ENCODE measurements around the gene WFDC12.

Gene WFDC12

GRCh38 chr20:45114465-45115385 is 9.5 kb downstream of the WFDC12 start, which contains the start of gene WFDC5:
WFDC5 (minus strand) TSS chr20:45115174; CDS start chr20:45115083, 91 bp downstream.
- no peak for DNase-seq

- no peak for DNase-seq
Observed at GRCh38 chr20:45113865-45114264, 10.4 kb downstream of the WFDC12 start.

GRCh38 chr20:45112754-45113153 is 11.5 kb downstream of the WFDC12 start:
- DNase-seq: no peak

GRCh38 chr20:45111799-45112471 is 12.3 kb downstream of the WFDC12 start:
- DNase-seq: no peak

GRCh38 chr20:45111285-45111684 is 13.0 kb downstream of the WFDC12 start:
- DNase-seq: no peak

GRCh38 chr20:45110301-45110700 is 14.0 kb downstream of the WFDC12 start:
- DNase-seq: no peak

GRCh38 chr20:45109634-45110033 is 14.6 kb downstream of the WFDC12 start:
- DNase-seq: no peak

- no peak for DNase-seq
Observed at GRCh38 chr20:45105317-45105716, 18.9 kb downstream of the WFDC12 start.

GRCh38 chr20:45104786-45105185 is 19.5 kb downstream of the WFDC12 start:
- no peak for DNase-seq

GRCh38 chr20:45103072-45103471 is 21.2 kb downstream of the WFDC12 start:
- no peak for DNase-seq

- no peak for DNase-seq
Observed at GRCh38 chr20:45101333-45101850, 22.9 kb downstream of the WFDC12 start.

GRCh38 chr20:45100563-45101245 is 23.6 kb downstream of the WFDC12 start, which contains the start of gene KCNS1:
KCNS1 (minus strand) TSS chr20:45101127; CDS start chr20:45099236, 1,891 bp downstream.
- no peak for DNase-seq

GRCh38 chr20:45098103-45098773 is 26.0 kb downstream of the WFDC12 start:
- peak in 1 of 2 donors; percentile 15 for DNase-seq

- DNase-seq: peak; percentile 28 to 46
Observed at GRCh38 chr20:45097485-45098102, 26.7 kb downstream of the WFDC12 start.

- DNase-seq: no peak
Observed at GRCh38 chr20:45096781-45097180, 27.5 kb downstream of the WFDC12 start.

GRCh38 chr20:45095805-45096238 is 28.4 kb downstream of the WFDC12 start:
- peak; percentile 52 to 53 for DNase-seq

GRCh38 chr20:45094864-45095574 is 29.2 kb downstream of the WFDC12 start:
- no peak for DNase-seq

- no peak for DNase-seq
Observed at GRCh38 chr20:45094201-45094600, 30.1 kb downstream of the WFDC12 start.

- no peak for DNase-seq
Observed at GRCh38 chr20:45092898-45093297, 31.4 kb downstream of the WFDC12 start.

- DNase-seq: no peak
Observed at GRCh38 chr20:45091366-45091765, 32.9 kb downstream of the WFDC12 start.

GRCh38 chr20:45090481-45090880 is 33.8 kb downstream of the WFDC12 start:
- no peak for DNase-seq

Data from stimulated activated CD4-positive, alpha-beta T cell treated with anti-CD3 and anti-CD28 coated beads, Interleukin-2, amount 100 ng/mL, for 48 hours (primary cell).